DOHH2 (cell line): ENCODE data around the gene SLC2A13.

ENCODE experiments used
- H3F3A ChIP-seq: fragments of 200-600 bp; sonication (generic), shearing (Covaris generic); 2 replicates; pipeline ENCODE4 v1.6.0; 2016; ENCODE audit warnings: antibody characterized with exemption, mild to moderate bottlenecking; ENCODE audit not compliant: control insufficient read depth, insufficient read depth
- H3K27ac ChIP-seq: fragments of 200-600 bp; sonication (generic); 2 replicates; pipeline ENCODE4 v1.5.1; 2014; ENCODE audit warnings: low read depth, mild to moderate bottlenecking, low read length, moderate library complexity
- H3K27me3 ChIP-seq: fragments of 200-600 bp; sonication (generic); 2 replicates; pipeline ENCODE4 v1.6.1; 2014; ENCODE audit warnings: mild to moderate bottlenecking, low read length, mixed read lengths; ENCODE audit not compliant: control insufficient read depth
- H3K36me3 ChIP-seq: fragments of 200-600 bp; sonication (generic); 2 replicates; pipeline ENCODE4 v1.6.1; 2014; ENCODE audit warnings: mild to moderate bottlenecking, low read length, moderate library complexity, mixed read lengths; ENCODE audit not compliant: control insufficient read depth
- H3K4me1 ChIP-seq: fragments of 200-600 bp; sonication (generic); 2 replicates; pipeline ENCODE4 v1.6.1; 2014; ENCODE audit warnings: mild to moderate bottlenecking, low read length, mixed read lengths; ENCODE audit not compliant: control insufficient read depth
- H3K4me2 ChIP-seq: fragments of 200-600 bp; sonication (generic); 2 replicates; pipeline ENCODE4 v1.6.0; 2014; ENCODE audit warnings: mild to moderate bottlenecking, low read length, moderate library complexity
- H3K4me3 ChIP-seq: fragments of 200-600 bp; sonication (generic); 2 replicates; pipeline ENCODE4 v1.5.1; 2014; ENCODE audit warnings: mild to moderate bottlenecking, low read length, mixed read lengths
- H3K79me2 ChIP-seq: fragments of 200-600 bp; sonication (generic); 2 replicates; pipeline ENCODE4 v1.6.1; 2014; ENCODE audit warnings: mild to moderate bottlenecking, low read length, mixed read lengths; ENCODE audit not compliant: control insufficient read depth
- H3K9me2 ChIP-seq: fragments of 200-600 bp; sonication (generic); replicated peaks from 2 replicates; pipeline ENCODE4 v1.6.1; 2014; ENCODE audit warnings: mild to moderate bottlenecking, low read length, mixed read lengths; ENCODE audit not compliant: control insufficient read depth
- H3K9me3 ChIP-seq: fragments of 200-600 bp; sonication (generic); 2 replicates; pipeline ENCODE4 v1.6.1; 2014; ENCODE audit warnings: antibody characterized with exemption, low read length, mixed read lengths; ENCODE audit not compliant: control insufficient read depth, insufficient read depth
- H4K20me1 ChIP-seq: fragments of 200-600 bp; sonication (generic); 2 replicates; pipeline ENCODE4 v1.6.0; 2014; ENCODE audit warnings: low read depth, mild to moderate bottlenecking, antibody characterized with exemption, low read length, moderate library complexity; ENCODE audit not compliant: control insufficient read depth, insufficient read depth
- EZH2phosphoT487 ChIP-seq: fragments of 200-600 bp; sonication (generic); IDR thresholded peaks from 2 replicates; pipeline ENCODE4 v1.6.1; 2017; ENCODE audit warnings: borderline replicate concordance, mild to moderate bottlenecking, antibody characterized with exemption, low read length, moderate library complexity, mixed read lengths
- TF ChIP-seq, protein P1 (sequence below): fragments of 200-600 bp; sonication (generic); IDR thresholded peaks from one replicate; pipeline ENCODE4 v1.5.1; 2014; ENCODE audit warnings: antibody characterized with exemption, mild to moderate bottlenecking, low read depth, low read length; ENCODE audit not compliant: poor library complexity, severe bottlenecking

SLC2A13 gene

DNA sequence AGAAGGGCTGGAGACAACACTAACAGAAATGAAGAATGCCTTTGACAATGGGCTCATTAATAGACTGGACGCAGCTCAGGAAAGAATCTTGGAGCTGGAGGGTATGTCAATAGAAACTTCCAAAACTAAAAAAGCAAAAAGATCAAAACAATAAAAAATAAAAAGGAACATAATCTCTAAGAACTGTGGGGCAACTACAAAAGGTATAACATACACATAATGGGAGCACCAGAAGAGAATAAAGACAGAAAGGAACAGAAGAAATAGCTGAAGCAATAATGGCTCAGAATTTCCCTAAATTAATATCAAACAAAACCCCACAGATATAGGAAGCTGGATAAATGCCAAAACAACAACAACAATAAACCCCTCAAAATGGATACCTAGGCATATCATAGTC is 362.2 kb downstream of the SLC2A13 start:
- H3K79me2 ChIP-seq = no peaks in the 10 kb centered on the region
- H3K4me1 ChIP-seq = no peaks in the 10 kb centered on the region
- H3K9me2 ChIP-seq = no peaks in the 10 kb centered on the region
- H3K36me3 ChIP-seq = no peaks in the 10 kb centered on the region
- H3K4me2 ChIP-seq = no peak overlapping the region
- TF ChIP-seq, protein P1, sequence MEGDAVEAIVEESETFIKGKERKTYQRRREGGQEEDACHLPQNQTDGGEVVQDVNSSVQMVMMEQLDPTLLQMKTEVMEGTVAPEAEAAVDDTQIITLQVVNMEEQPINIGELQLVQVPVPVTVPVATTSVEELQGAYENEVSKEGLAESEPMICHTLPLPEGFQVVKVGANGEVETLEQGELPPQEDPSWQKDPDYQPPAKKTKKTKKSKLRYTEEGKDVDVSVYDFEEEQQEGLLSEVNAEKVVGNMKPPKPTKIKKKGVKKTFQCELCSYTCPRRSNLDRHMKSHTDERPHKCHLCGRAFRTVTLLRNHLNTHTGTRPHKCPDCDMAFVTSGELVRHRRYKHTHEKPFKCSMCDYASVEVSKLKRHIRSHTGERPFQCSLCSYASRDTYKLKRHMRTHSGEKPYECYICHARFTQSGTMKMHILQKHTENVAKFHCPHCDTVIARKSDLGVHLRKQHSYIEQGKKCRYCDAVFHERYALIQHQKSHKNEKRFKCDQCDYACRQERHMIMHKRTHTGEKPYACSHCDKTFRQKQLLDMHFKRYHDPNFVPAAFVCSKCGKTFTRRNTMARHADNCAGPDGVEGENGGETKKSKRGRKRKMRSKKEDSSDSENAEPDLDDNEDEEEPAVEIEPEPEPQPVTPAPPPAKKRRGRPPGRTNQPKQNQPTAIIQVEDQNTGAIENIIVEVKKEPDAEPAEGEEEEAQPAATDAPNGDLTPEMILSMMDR = no peak
- no peak for TF ChIP-seq EZH2phosphoT487
- no peaks in the 10 kb centered on the region for H3F3A ChIP-seq
- H3K9me3 ChIP-seq = no peaks in the 10 kb centered on the region
- no peak overlapping the region for H3K4me3 ChIP-seq
- no peak overlapping the region for H3K27ac ChIP-seq
- no peaks in the 10 kb centered on the region for H3K27me3 ChIP-seq
- no peaks in the 10 kb centered on the region for H4K20me1 ChIP-seq

- H3K79me2 ChIP-seq = no peaks in the 10 kb centered on the region
- H4K20me1 ChIP-seq = no peaks in the 10 kb centered on the region
- H3K4me3 ChIP-seq = no peak overlapping the region
- no peaks in the 10 kb centered on the region for H3F3A ChIP-seq
- no peaks in the 10 kb centered on the region for H3K4me1 ChIP-seq
- H3K27ac ChIP-seq = no peak overlapping the region
- no peak overlapping the region for H3K4me2 ChIP-seq
- H3K9me2 ChIP-seq = no peaks in the 10 kb centered on the region
- no peaks in the 10 kb centered on the region for H3K9me3 ChIP-seq
- TF ChIP-seq, protein P1 = no peak
- no peak for TF ChIP-seq EZH2phosphoT487
- no peaks in the 10 kb centered on the region for H3K27me3 ChIP-seq
- no peaks in the 10 kb centered on the region for H3K36me3 ChIP-seq
Measured at GRCh38 chr12:39736406-39736805, 369.5 kb downstream of the SLC2A13 start.

DNA sequence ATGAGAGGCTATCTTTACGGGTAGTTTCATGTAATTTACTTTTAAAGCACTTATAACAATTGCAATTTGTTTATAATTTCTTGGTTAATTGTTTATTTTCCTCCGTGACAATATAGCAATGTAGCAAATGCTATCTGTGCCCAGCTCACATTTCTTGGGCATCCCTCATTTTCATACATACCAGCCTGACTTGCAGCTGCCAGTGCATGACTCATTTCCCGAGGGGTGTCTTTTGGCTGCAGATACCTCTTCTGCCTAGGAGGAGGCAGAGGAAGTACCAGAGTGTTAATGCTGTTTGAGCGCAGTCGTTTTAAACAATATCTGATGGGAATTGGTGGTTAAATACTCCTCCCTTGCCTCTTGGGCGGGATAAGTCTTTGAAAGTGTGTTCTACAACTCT is 382.1 kb downstream of the SLC2A13 start:
- Histone ChIP-seq H3K9me2 (no peaks in the 10 kb centered on the region), H3K4me2 (no peak overlapping the region), H4K20me1 (no peaks in the 10 kb centered on the region), H3K27ac (no peak overlapping the region), H3K79me2 (no peaks in the 10 kb centered on the region), H3F3A (no peaks in the 10 kb centered on the region), H3K9me3 (no peaks in the 10 kb centered on the region), H3K36me3 (no peaks in the 10 kb centered on the region), H3K4me3 (no peak overlapping the region), H3K27me3 (no peaks in the 10 kb centered on the region), H3K4me1 (no peaks in the 10 kb centered on the region)
- no peak for TF ChIP-seq EZH2phosphoT487
- TF ChIP-seq, protein P1 = no peak

- Histone ChIP-seq H3K36me3 (no peaks in the 10 kb centered on the region), H3K4me1 (no peaks in the 10 kb centered on the region), H3K9me3 (no peaks in the 10 kb centered on the region), H3F3A (no peaks in the 10 kb centered on the region), H3K4me3 (no peak overlapping the region), H3K4me2 (no peak overlapping the region), H3K27ac (no peak overlapping the region), H3K79me2 (no peaks in the 10 kb centered on the region), H4K20me1 (no peaks in the 10 kb centered on the region), H3K27me3 (no peaks in the 10 kb centered on the region), H3K9me2 (no peaks in the 10 kb centered on the region)
- TF ChIP-seq EZH2phosphoT487 = no peak
- TF ChIP-seq, protein P1 = no peak
Measured at GRCh38 chr12:39722504-39722903, 383.4 kb downstream of the SLC2A13 start.
